CD4-positive, alpha-beta T cell (primary cell): Measurements from ENCODE around the gene PAQR8. TPM values are rescaled to one million over a fixed set of nuclear protein-coding genes. Genes with fewer than 3 reads are reported as not detected.
A peak's percentile ranks its signal among the peaks of the same experiment; 100 is the strongest.

Experiments
- ATAC-seq: fragments of 200-7000 bp; cut with Tn5 transposase; one replicate; pipeline ENCODE4 v1.10.0; 2022; ENCODE audit warnings: mild to moderate bottlenecking; ENCODE audit not compliant: poor library complexity
- CTCF ChIA-PET: fragments of 350-600 bp; sonication (Branson Sonifier 250); formaldehyde crosslinking; loops from one replicate; lab custom pipeline; 2021; ENCODE audit warnings: antibody characterized with exemption, inconsistent platforms; lab: Charles Lee
- POLR2A ChIA-PET: fragments of 350-600 bp; sonication (Branson Sonifier 250); formaldehyde crosslinking; loops from one replicate; lab custom pipeline; 2021; ENCODE audit warnings: antibody characterized with exemption, inconsistent platforms; lab: Charles Lee
- DNase-seq, 14 experiments: peaks; one replicate each; pipeline ENCODE4 v3.0.0-alpha.2; 2013 to 2020; ENCODE audit warnings: mixed read lengths in 2 of 14
- H3K27ac ChIP-seq, 2 donors: one replicate each; pipeline versions ENCODE4 v1.5.1 to v1.7.0; 2013; ENCODE audit warnings: low read length in 2 of 2, low read depth in 1 of 2, mild to moderate bottlenecking in 1 of 2
- H3K27me3 ChIP-seq, 2 experiments: 1 replicate in 1 of 2; 2 replicates in 1 of 2; pipeline versions ENCODE4 v1.6.1 to v1.7.0; 2013; ENCODE audit warnings: low read length in 2 of 2, control low read depth in 1 of 2, mild to moderate bottlenecking in 1 of 2, moderate library complexity in 1 of 2; ENCODE audit not compliant: insufficient read depth in 2 of 2, control insufficient read depth in 1 of 2
- H3K36me3 ChIP-seq: one replicate; pipeline ENCODE4 v1.6.1; 2013; ENCODE audit warnings: low read length, control low read depth; ENCODE audit not compliant: insufficient read depth
- H3K4me1 ChIP-seq: one replicate; pipeline ENCODE4 v1.6.1; 2013; ENCODE audit warnings: low read length, control low read depth; ENCODE audit not compliant: insufficient read depth
- H3K4me3 ChIP-seq: one replicate; pipeline ENCODE4 v1.5.1; 2013; ENCODE audit warnings: mild to moderate bottlenecking, low read length, moderate library complexity
- H3K9me3 ChIP-seq, 2 experiments: 1 replicate in 1 of 2; 2 replicates in 1 of 2; pipeline versions ENCODE4 v1.6.1 to v1.7.0; 2013; ENCODE audit warnings: low read length in 2 of 2, mild to moderate bottlenecking in 2 of 2, control low read depth in 1 of 2, moderate library complexity in 1 of 2; ENCODE audit not compliant: control insufficient read depth in 1 of 2, insufficient read depth in 1 of 2
- H3K27ac Mint-ChIP-seq: one replicate; pipeline ENCODE4 v1.8.0; 2020; ENCODE audit warnings: mixed read lengths
- H3K27me3 Mint-ChIP-seq: one replicate; pipeline ENCODE4 v1.8.0; 2021; ENCODE audit warnings: mixed read lengths
- H3K36me3 Mint-ChIP-seq: one replicate; pipeline ENCODE4 v1.8.0; 2021; ENCODE audit warnings: low read depth, mixed read lengths
- H3K4me1 Mint-ChIP-seq: one replicate; pipeline ENCODE4 v1.8.0; 2021; ENCODE audit warnings: low read depth, mixed read lengths
- H3K4me3 Mint-ChIP-seq: one replicate; pipeline ENCODE4 v1.8.0; 2020; ENCODE audit warnings: mild to moderate bottlenecking, mixed read lengths
- H3K9me3 Mint-ChIP-seq: one replicate; pipeline ENCODE4 v1.8.0; 2020; ENCODE audit warnings: mixed read lengths
- CTCF ChIP-seq: fragments of 200-600 bp; IDR thresholded peaks from one replicate; pipeline ENCODE4 v1.8.0; 2022; ENCODE audit warnings: antibody characterized with exemption, mild to moderate bottlenecking
- intact Hi-C, 2 experiments: fragments of 100-400 bp; cut with DNase I in 1 of 2; cut with micrococcal nuclease in 1 of 2; formaldehyde crosslinking; loops; one replicate each; pipeline versions ENCODE4 v1.15.1 to v1.9.0; 2023 to 2025; cut with DNase I, micrococcal nuclease
- total RNA-seq, 174 experiments: library from RNA in 2 of 174; stranded (reverse) in 2 of 174; gene quantifications; one replicate each; pipeline ENCODE4 v1.2.3 and lab custom pipeline; 2021 to 2026

PAQR8 gene
- total RNA-seq, 2 experiments from 2014 or later, result 1.8 to 1.9 TPM

DNA sequence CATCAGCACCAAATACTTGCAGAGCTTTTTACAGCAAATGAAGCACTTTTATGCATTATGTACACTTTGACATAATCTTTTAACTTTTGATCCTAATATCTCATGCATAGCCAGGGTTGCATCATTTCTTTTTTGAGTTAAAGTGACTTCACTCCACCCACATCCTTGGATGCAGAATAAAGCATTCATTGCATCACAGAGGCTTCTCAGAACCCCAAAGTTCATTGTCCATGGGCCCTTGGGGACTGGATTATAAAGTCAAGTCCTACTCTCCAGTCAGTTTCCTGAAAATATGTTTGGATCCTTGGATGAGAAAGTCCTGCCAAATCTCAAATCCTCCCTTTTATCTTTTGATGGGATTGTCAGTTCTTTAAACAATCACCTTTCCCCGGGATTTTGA is 47.5 kb downstream of the PAQR8 start:
- ChIA-PET CTCF (interaction anchor here (1.2 to 4.8 kb wide), 2 partner anchors 12 to 19 kb away, joined by 3 to 24 read pairs; no protein-coding TSS in a partner anchor), POLR2A (interaction anchor here (0.9 kb wide), 1 partner anchor 19 kb away, joined by 7 read pairs; no protein-coding TSS in a partner anchor)
- H3K27me3 ChIP-seq, result no peaks in the 10 kb centered on the region
- no peak for TF ChIP-seq CTCF
- H3K27ac ChIP-seq, result no peak overlapping the region
- no peak overlapping the region for H3K4me3 ChIP-seq
- no peaks in the 10 kb centered on the region for H3K4me1 ChIP-seq
- ATAC-seq (no peak), DNase-seq (no peak)
- H3K4me3 Mint-ChIP-seq, result no peak overlapping the region
- peak overlapping the region; percentile 64 for H3K27ac Mint-ChIP-seq
- H3K9me3 Mint-ChIP-seq, result no peaks in the 10 kb centered on the region
- no peaks in the 10 kb centered on the region for H3K27me3 Mint-ChIP-seq
- H3K4me1 Mint-ChIP-seq, result peaks cover 28% of the 10 kb centered on the region
- H3K36me3 Mint-ChIP-seq, result peaks cover 21% of the 10 kb centered on the region
- intact Hi-C loops, result loop anchor here in 1 of 2 experiments (10.0 kb wide), 1 partner anchor 245 kb away; no protein-coding TSS in a partner anchor
- no peaks in the 10 kb centered on the region for H3K9me3 ChIP-seq
- peaks cover 14% of the 10 kb centered on the region for H3K36me3 ChIP-seq

- no peak overlapping the region for H3K4me3 Mint-ChIP-seq
- no peaks in the 10 kb centered on the region for H3K27me3 Mint-ChIP-seq
- DNase-seq, result no peak
- Histone ChIP-seq H3K4me3 (no peak overlapping the region), H3K27ac (no peak overlapping the region), H3K36me3 (peaks cover 2% of the 10 kb centered on the region), H3K27me3 (no peaks in the 10 kb centered on the region), H3K9me3 (no peaks in the 10 kb centered on the region), H3K4me1 (no peaks in the 10 kb centered on the region)
- ChIA-PET POLR2A (interaction anchor here (0.8 kb wide), 1 partner anchor 21 kb away, joined by 4 read pairs; no protein-coding TSS in a partner anchor), CTCF (no interaction called here)
- intact Hi-C loops, result loop anchor here in 1 of 2 experiments (10.0 kb wide), 2 partner anchors 346 to 1134 kb away; partner anchors contain the start of gene GCLC
- H3K4me1 Mint-ChIP-seq, result peaks cover 33% of the 10 kb centered on the region
- peak overlapping the region; percentile 64 for H3K27ac Mint-ChIP-seq
- peaks cover 6% of the 10 kb centered on the region for H3K36me3 Mint-ChIP-seq
- no peak for ATAC-seq
- H3K9me3 Mint-ChIP-seq, result no peaks in the 10 kb centered on the region
- TF ChIP-seq CTCF, result no peak
These were observed 49.0 kb downstream of the PAQR8 start for GRCh38 chr6:52410979-52411378.

DNA sequence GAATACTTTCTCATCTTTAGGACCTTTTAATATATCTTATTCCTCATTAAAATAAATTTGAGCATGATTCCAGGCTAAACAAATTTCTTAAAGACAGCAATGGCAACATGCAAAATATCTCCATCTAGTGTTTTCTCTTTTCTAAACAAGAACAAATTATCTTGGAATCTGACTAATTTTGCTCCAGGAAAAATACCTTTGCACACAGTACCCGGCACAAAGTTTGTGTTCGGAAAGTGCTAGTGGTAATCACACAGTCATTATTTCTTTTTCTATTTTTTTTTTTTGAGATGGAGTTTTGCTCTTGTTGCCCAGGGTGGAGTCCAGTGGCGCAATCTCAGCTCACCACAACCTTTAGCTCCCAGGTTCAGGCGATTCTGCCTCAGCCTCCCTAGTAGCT is 50.0 kb downstream of the PAQR8 start:
- H3K27me3 Mint-ChIP-seq, result no peaks in the 10 kb centered on the region
- POLR2A ChIA-PET, result no interaction called here
- CTCF ChIA-PET, result no interaction called here
- Histone ChIP-seq H3K4me3 (no peak overlapping the region), H3K27ac (no peak overlapping the region), H3K9me3 (no peaks in the 10 kb centered on the region), H3K4me1 (peaks cover 4% of the 10 kb centered on the region), H3K36me3 (no peaks in the 10 kb centered on the region), H3K27me3 (no peaks in the 10 kb centered on the region)
- peak overlapping the region; percentile 64 for H3K27ac Mint-ChIP-seq
- H3K4me3 Mint-ChIP-seq, result no peak overlapping the region
- DNase-seq, result no peak
- no peaks in the 10 kb centered on the region for H3K9me3 Mint-ChIP-seq
- H3K4me1 Mint-ChIP-seq, result peaks cover 39% of the 10 kb centered on the region
- no peak for ATAC-seq
- no peak for TF ChIP-seq CTCF
- H3K36me3 Mint-ChIP-seq, result peaks cover 4% of the 10 kb centered on the region
- intact Hi-C loops, result loop anchor here in 1 of 2 experiments (10.0 kb wide), 2 partner anchors 347 to 1133 kb away; partner anchors contain the start of gene GCLC
